ENCODE data around the gene MEI1. TPM values are rescaled to one million over a fixed set of nuclear protein-coding genes. Genes with fewer than 3 reads are reported as not detected.

The MEI1 gene, protein sequence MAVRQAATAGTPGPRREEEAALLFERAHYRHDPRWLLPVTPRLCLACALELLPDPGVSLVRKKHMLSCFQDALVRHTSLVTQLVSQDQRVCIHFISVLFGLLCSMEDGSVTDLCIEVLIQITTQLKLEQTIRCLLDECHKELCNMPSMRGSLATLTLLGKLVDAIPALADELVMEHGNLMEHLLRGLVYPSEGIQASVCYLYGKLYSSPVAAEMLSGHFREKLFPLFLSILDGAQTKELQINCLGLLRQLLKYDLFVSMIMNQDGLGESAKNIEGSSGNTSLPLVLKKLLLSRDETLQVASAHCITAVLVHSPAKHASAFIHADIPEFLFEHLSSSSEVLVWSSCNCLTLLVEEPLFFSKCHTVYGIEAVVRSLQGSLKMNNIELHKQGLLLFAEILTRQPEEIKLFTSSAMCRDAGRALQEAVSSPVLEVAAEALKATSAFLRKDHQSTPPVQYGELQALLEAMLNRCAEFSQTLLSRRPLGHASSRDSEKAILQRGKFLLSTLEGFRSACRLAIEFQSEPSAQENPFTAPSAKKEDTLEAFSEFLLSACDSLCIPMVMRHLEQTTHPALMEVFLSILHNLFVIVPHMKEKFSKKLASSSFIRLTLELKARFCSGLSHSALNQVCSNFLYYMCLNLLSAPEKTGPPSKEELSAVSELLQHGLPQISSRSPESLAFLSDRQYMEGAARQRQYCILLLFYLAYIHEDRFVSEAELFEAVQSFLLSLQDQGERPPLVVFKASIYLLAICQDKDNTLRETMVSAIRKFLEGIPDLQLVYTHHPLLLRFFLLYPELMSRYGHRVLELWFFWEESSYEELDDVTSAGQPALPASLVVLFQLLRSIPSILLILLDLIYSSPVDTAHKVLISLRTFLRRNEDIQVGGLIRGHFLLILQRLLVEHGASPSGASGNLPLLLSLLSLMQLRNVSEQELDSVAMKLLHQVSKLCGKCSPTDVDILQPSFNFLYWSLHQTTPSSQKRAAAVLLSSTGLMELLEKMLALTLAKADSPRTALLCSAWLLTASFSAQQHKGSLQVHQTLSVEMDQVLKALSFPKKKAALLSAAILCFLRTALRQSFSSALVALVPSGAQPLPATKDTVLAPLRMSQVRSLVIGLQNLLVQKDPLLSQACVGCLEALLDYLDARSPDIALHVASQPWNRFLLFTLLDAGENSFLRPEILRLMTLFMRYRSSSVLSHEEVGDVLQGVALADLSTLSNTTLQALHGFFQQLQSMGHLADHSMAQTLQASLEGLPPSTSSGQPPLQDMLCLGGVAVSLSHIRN
- 10 to 100 TPM in 1 of 4 donors, 1 to 10 TPM in 1, not detected in 2; 1.1 to 20.5 TPM for total RNA-seq

DNA sequence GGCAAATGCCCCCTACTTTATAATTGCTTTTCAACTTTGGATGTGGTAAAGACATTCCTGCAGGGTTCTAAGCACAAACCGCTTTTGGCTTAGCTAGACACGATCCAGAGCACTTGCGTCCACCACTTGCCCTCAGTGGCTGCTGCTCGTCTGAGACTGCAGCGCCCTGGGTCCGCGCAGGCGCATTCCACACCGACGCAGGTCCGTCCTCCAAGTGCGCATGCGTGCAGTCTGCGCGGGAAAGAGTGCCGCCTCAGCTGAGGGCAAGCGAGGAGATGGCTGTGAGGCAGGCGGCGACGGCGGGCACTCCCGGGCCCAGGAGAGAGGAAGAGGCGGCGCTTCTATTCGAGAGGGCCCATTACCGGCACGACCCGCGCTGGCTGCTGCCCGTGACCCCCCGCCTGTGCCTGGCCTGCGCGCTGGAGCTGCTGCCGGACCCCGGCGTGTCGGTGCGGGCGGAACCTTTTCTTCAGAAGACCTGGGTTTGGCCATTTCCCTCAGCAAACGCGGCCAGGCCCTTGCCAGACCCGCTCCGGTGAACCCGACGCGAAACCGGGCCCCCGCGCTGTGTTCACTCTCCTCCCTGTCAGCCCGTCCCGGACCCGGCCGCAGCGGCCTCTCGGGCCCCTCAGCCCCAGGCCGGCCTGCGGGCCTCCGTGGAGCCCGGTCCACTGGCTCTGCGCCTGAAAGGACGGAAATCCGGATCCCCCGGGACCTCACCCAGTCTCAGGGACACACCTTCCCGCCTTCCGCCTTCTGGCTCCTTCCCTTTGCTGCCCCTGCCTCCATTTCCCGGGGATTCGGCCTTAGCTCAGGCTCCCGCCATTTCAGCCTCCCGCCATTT, at the start of gene MEI1:
Gene MEI1 (plus strand): TSS at position 240 of the 844 bp plus-strand sequence. CDS start 36 bp downstream, at position 276.
- intact Hi-C loops (cut with DNase I; ENCODE audit: low total_unique reads) (loop anchor here (5.0 kb wide), 2 partner anchors 158 to 243 kb away; no protein-coding TSS in a partner anchor), in situ Hi-C loops (cut with MboI; ENCODE audit: low pct_ligation_motif_present in 1 of 4, low pct_unique_long_range_greater_than_20kb in 1 of 4, low sequenced_read_pairs in 3 of 4) (loop anchor here in 3 of 4 donors (5.0 to 10.0 kb wide), 2 partner anchors 243 to 245 kb away; partner anchors contain the start of gene CENPM (in 1 of the 3))
- Histone ChIP-seq H3K27me3 (no peaks in the 10 kb centered on the region), H3K4me3 (peak within 1 kb of the TSS in 1 of 4 donors; percentile 19), H3K27ac (no peak within 1 kb of the TSS), H3K9me3 (no peaks in the 10 kb centered on the region), H3K36me3 (no peaks in the 10 kb centered on the region), H3K4me1 (peaks cover 4 to 18% (median 14%) of the 10 kb centered on the region in 4 donors)
- peak; percentile 85 for DNase-seq
- TF ChIP-seq, protein P1, sequence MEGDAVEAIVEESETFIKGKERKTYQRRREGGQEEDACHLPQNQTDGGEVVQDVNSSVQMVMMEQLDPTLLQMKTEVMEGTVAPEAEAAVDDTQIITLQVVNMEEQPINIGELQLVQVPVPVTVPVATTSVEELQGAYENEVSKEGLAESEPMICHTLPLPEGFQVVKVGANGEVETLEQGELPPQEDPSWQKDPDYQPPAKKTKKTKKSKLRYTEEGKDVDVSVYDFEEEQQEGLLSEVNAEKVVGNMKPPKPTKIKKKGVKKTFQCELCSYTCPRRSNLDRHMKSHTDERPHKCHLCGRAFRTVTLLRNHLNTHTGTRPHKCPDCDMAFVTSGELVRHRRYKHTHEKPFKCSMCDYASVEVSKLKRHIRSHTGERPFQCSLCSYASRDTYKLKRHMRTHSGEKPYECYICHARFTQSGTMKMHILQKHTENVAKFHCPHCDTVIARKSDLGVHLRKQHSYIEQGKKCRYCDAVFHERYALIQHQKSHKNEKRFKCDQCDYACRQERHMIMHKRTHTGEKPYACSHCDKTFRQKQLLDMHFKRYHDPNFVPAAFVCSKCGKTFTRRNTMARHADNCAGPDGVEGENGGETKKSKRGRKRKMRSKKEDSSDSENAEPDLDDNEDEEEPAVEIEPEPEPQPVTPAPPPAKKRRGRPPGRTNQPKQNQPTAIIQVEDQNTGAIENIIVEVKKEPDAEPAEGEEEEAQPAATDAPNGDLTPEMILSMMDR (IDR thresholded peaks at IDR 0.05) = no peak
- TF ChIP-seq EP300 (IDR thresholded peaks at IDR 0.05; ENCODE audit: low read depth) = no peak
- no peak for TF ChIP-seq POLR2AphosphoS5 (IDR thresholded peaks at IDR 0.05)
- no peak for TF ChIP-seq POLR2A (IDR thresholded peaks at IDR 0.05)
- 72% methylated on average over 52 of the region's 69 CpGs; no CpG with 5 or more reads in 1 of the 2 donors for WGBS, 2 donors (ENCODE audit: low coverage in 1 of 2)

DNA sequence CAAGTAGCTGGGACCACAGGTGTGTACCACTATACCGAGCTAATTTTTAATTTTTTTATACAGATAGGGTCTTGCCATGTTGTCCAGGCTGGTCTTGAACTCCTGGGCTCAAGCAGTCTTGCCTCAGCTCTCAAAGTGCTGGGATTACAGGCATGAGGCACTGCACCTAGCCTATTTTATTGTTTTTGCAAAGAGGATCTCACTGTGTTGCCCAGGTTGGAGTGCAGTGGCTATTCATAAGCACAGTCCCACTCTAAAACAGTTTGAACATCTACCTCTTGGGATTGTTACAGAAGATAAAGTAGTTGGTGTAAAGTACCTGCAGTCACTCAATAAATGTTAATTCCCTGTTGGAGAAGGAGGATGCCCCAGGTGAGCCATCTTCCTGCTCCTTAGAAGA, 49.1 kb upstream of the MEI1 start:
- Histone ChIP-seq H3K27ac (no peak overlapping the region), H3K27me3 (no peaks in the 10 kb centered on the region), H3K4me3 (no peak overlapping the region), H3K9me3 (no peaks in the 10 kb centered on the region), H3K4me1 (no peaks in the 10 kb centered on the region), H3K36me3 (peaks cover 0 to 94% (median 44%) of the 10 kb centered on the region in 4 donors)
- 100% methylated on average over 1 of the region's 1 CpG; no CpG with 5 or more reads in 1 of the 2 donors for WGBS, 2 donors (ENCODE audit: low coverage in 1 of 2)
- TF ChIP-seq EP300 (IDR thresholded peaks at IDR 0.05; ENCODE audit: low read depth) (no peak), POLR2A (IDR thresholded peaks at IDR 0.05) (no peak), POLR2AphosphoS5 (IDR thresholded peaks at IDR 0.05) (no peak)
- TF ChIP-seq, protein P1 (IDR thresholded peaks at IDR 0.05) = no peak
- intact Hi-C loops (cut with DNase I; ENCODE audit: low total_unique reads) (no loop called here), in situ Hi-C loops (cut with MboI; ENCODE audit: low pct_ligation_motif_present in 1 of 4, low pct_unique_long_range_greater_than_20kb in 1 of 4, low sequenced_read_pairs in 3 of 4) (no loop called here)
- no peak for DNase-seq

DNA sequence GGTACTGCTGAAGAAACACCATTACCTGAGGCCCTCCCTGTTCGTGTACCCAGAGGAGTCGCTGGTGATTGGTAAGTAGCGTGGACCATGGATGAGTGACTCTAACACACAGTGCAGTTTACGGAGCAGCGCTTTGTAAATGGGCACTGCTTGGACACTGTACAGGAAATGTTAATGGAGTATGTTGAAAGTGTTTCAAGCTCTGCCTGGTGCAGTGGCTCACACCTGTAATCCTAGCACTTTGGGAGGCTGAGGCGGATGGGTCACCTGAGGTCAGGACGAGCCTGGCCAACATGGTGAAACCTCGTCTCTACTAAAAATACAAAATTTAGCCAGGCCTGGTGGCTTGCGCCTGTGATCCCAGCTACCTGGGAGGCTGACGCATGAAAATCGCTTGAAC, 48.5 kb upstream of the MEI1 start:
- Histone ChIP-seq H3K27ac (no peak overlapping the region), H3K36me3 (peaks cover 0 to 94% (median 47%) of the 10 kb centered on the region in 4 donors), H3K4me1 (no peaks in the 10 kb centered on the region), H3K4me3 (no peak overlapping the region), H3K27me3 (no peaks in the 10 kb centered on the region), H3K9me3 (no peaks in the 10 kb centered on the region)
- WGBS, 2 donors (ENCODE audit: low coverage in 1 of 2) = 93 to 94% methylated on average over 9 to 11 of the region's 11 CpGs
- intact Hi-C loops (cut with DNase I; ENCODE audit: low total_unique reads) = no loop called here
- TF ChIP-seq, protein P1 (IDR thresholded peaks at IDR 0.05) = no peak
- TF ChIP-seq EP300 (IDR thresholded peaks at IDR 0.05; ENCODE audit: low read depth) (no peak), POLR2A (IDR thresholded peaks at IDR 0.05) (no peak), POLR2AphosphoS5 (IDR thresholded peaks at IDR 0.05) (no peak)
- DNase-seq = no peak
- in situ Hi-C loops (cut with MboI; ENCODE audit: low pct_ligation_motif_present in 1 of 4, low pct_unique_long_range_greater_than_20kb in 1 of 4, low sequenced_read_pairs in 3 of 4) = no loop called here
